GM19455 (cell line): ENCODE measurements around the gene OR1N2.
"Not testable (repeated sequence)": the region's sequence is repeated elsewhere in the genome, so short reads cannot be mapped to it uniquely, and the experiment has no call there.

Experiments used
- ATAC-seq: cut with Tn5 transposase; IDR thresholded peaks from one replicate; pipeline ENCODE4 v1.9.1; 2021; ENCODE audit not compliant: unreplicated experiment

The OR1N2 gene

GRCh38 chr9:122552812-122553211, at the start of gene OR1N2:
TSS of gene OR1N2 (plus strand) at chr9:122553112. CDS start at chr9:122553212, 100 bp downstream.
- ATAC-seq, result no peak

- ATAC-seq, result no peak
These were observed 45.9 kb upstream of the OR1N2 start for GRCh38 chr9:122506964-122507363.

DNA sequence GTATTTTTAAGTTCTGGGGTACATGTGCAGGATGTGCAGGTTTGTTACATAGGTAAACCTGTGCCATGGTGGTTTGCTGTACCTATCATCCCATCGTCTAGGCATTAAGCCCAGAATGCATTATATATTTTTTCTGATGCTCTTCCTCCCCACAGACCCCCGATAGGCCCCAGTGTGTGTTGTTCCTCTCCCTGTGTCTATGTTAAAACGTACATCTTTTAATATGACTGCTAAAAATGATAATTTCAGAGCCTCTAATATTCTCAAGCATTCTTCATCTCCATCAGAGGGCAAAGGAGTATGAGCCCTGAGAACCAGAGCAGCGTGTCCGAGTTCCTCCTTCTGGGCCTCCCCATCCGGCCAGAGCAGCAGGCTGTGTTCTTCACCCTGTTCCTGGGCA, 42.4 kb upstream of the OR1N2 start, which contains the start of gene OR1J2:
Gene OR1J2, plus strand, starts transcription at position 301 of the 400 bp plus-strand sequence. Its CDS starts 0 bp downstream, at position 301.
- ATAC-seq, result no peak

DNA sequence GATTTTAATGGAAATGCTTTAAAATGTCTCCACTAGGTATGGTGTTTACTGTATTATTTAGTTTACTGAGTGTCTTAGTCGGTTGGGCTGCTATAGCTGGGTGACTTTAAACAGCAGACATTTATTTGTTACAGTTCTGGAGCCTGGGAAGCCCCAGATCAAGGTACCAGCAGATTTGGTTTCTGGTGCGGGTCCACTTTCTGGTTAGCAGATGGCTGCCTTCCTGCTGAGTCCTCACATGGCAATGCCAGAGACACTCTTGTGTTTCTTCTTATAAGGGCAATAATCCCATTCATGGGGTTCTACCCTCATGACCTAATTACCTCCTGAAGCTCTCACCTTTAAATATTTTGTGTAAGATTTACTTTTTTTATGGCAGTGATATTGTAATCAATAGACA, 34.7 kb upstream of the OR1N2 start:
- ATAC-seq, result no peak

DNA sequence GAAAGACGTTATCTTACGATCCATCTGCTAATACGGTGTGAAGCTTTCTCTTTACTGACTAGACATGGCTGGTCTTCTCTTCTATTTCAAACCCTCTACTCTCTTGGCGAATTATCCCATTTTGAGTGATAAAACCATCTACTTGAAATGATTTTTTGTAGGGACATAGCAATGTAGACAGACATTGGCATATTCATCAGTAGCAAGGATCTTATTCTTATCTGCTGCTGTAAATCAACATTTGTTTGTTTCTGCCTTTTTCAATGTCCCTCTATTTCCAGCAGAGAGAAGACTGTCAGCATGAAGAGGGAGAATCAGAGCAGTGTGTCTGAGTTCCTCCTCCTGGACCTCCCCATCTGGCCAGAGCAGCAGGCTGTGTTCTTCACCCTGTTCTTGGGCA, 34.1 kb upstream of the OR1N2 start, which contains the start of gene OR1J4:
Gene OR1J4, plus strand, starts transcription at position 301 of the 400 bp plus-strand sequence. Its CDS starts 0 bp downstream, at position 301.
- ATAC-seq, result no peak

DNA sequence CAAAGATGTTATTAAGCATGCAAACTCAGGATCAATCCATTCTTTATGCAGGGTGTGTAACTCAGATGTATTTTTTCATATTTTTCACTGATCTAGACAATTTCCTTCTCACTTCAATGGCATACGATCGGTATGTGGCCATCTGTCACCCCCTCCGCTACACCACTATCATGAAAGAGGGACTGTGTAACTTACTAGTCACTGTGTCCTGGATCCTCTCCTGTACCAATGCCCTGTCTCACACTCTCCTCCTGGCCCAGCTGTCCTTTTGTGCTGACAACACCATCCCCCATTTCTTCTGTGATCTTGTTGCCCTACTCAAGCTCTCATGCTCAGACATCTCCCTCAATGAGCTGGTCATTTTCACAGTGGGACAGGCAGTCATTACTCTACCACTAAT, 33.5 kb upstream of the OR1N2 start:
- ATAC-seq, result no peak

GRCh38 chr9:122526602-122527001, 26.3 kb upstream of the OR1N2 start:
- no peak for ATAC-seq

DNA sequence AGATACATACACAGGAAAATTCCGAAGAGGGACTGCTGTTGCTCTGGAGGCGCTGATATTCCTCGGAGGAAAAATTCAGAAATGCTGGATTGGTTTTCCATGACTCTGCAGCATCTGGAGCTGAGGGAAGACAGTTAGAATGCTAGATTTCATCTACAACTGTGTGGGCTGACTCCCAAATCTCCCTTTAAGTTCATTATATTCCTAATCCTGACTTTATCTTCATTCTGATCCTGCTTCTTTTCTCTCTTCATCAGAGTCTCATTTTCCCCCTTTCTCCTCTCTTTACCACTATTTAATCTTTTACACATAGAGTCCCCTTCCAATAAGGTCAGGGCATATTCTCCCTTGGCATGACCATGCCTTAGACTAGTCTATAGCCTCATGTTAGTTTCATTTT, 25.7 kb upstream of the OR1N2 start, which contains the start of gene OR1N1:
Gene OR1N1, minus strand, starts transcription at position 101 of the 400 bp plus-strand sequence. Its CDS starts 0 bp downstream, at position 101.
- no peak for ATAC-seq

GRCh38 chr9:122531157-122531556, 21.8 kb upstream of the OR1N2 start:
- not testable (repeated sequence) for ATAC-seq

DNA sequence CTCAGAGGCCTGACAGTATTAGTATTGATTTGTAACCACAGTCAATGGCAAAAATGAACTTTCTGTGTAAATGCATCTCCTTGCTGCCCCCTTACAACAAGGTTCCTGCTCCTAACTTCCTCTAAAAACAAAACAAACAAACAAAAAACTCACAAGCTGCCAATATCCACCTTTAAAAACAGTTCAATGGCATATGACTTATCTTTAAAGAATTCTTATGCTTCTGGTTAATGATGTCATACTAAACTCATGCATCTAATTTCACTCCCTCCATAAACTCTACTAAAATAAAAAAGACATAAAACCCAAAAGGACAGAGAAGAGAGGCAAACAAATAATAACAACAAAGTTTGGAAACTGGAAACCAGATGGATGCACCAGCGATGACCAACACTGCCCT, 16.8 kb upstream of the OR1N2 start:
- no peak for ATAC-seq

- not testable (repeated sequence) for ATAC-seq
These were observed 15.8 kb upstream of the OR1N2 start for GRCh38 chr9:122537066-122537465.

- ATAC-seq, result no peak
These were observed 14.2 kb upstream of the OR1N2 start for GRCh38 chr9:122538757-122539156.

DNA sequence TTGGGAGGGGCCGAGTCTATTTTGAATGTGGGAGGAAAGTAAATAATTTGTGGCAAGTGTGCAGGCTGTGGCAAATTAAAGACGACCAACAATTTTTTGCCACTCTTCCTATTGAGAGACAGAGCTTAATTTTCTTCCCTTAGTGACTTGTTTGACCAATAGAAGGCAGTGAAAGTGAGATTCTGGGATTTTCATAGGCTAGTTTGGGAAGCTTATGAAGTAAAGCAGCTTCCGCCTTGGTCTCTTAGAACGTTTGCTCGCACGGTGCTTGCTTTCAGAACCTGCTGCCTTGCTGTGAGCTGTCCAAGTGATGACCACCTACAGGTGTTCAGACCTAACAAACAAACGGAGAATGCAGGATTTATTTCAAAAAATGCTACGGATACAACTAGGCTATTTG, 6.7 kb upstream of the OR1N2 start:
- ATAC-seq, result no peak

DNA sequence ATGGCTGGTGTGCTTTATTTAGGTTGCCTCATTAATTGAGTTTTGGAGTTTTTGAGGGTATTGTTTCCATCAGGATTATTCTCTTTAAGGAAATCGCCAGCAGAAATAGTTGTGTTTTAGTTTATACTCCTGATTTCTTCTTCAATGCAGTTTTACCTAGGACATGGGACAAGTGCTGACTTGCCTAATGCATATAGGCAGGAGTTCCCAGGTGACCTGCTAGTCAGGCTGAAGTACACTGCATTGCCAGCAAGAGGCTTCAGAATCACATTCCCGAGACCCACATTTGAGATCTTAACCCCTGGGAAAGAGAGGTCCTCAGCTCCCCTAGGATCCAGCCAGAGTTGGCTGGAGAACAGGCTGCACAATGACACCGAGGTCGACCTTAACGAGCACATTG, 1.5 kb upstream of the OR1N2 start:
- no peak for ATAC-seq

DNA sequence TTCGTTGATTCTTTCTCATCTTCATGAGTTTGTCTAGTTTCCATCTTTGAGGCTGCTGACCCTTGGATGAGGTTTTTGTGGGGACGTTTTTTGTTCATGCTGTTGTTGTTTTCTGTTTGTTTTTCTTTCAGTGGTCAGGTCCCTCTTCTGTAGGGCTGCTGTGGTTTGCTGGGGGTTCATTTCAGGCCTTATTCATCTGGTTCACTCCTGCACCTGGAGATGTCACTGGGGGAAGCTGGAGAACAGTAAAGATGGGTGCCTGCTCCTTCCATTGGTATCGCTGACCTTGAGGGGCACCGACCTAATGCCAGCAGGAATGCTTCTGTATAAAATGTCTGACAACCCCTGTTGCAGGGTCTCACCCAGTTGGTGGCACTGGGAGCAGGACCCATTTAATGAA, 8.5 kb downstream of the OR1N2 start:
- ATAC-seq, result no peak

DNA sequence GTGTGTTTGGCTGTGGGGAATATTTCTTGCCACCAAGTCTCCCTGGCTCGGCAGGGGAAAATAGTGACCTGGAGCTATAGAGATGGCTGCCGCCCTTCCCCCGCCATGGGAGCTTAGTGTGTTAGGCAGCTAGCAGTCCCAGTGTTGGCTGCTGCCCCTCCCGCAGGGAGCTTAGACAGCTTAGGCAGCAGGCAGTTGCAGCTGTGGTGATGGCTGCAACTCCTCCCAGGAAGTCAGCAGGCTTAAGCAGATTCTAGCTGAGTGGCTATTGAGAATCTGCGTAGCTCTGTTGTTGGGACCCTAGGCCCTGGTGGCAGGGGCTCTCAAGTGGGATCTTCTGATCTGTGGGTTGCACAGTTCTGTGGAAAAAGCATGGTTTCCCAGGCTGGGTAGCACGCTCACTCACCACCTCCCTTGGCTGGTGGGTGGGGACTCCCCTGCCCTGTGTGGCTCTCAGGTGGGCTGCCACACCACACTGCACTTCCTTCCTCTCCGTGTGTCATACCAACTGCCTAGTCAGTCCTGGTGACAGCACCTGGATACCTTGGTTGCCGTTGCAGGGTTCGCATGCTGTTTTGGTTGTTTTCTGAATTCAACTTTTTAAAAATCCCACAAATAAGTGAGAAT, 9.3 kb downstream of the OR1N2 start:
- no peak for ATAC-seq

DNA sequence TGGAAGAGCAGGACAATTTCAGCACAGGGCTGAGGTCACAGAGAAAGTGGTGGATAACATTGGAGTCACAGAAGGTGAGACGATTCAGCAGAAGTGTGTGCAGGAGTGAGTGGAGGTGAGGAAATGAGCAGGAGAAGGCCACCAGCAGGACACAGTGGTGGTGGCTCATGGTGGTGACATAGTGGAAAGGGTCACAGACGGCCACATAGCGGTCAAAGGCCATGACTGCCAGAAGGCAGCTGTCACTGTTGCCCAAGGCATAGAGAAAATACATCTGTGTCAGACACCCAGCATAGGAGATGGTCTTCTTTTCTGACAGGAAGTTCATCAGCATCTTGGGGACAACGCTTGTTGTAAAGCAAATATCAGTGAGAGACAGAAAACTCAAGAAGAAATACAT, 15.0 kb downstream of the OR1N2 start:
- no peak for ATAC-seq

GRCh38 chr9:122572456-122572855, 19.5 kb downstream of the OR1N2 start:
- ATAC-seq, result no peak

GRCh38 chr9:122579874-122580273, 27.0 kb downstream of the OR1N2 start:
- ATAC-seq, result no peak

GRCh38 chr9:122580360-122580759, 27.4 kb downstream of the OR1N2 start:
- ATAC-seq, result no peak

GRCh38 chr9:122583284-122583683, 30.4 kb downstream of the OR1N2 start, which contains the start of gene OR1L8:
TSS of gene OR1L8 (minus strand) at chr9:122583384. CDS start at chr9:122568477, 14,907 bp downstream.
- not testable (repeated sequence) for ATAC-seq
